Thymus (tissue), 11 donors: ENCODE measurements around the gene EP400. TPM values are rescaled to one million over a fixed set of nuclear protein-coding genes. Genes with fewer than 3 reads are reported as not detected.

Experiments
- DNase-seq, 9 donors: peaks; one replicate each; pipeline ENCODE4 v3.0.0-alpha.2; 2013; ENCODE audit warnings: low spot score in 9 of 9, low read depth in 6 of 9, missing footprints in 1 of 9
- H3K27ac ChIP-seq, 2 donors: one replicate each; pipeline ENCODE4 v1.5.1; 2013; ENCODE audit warnings: control low read depth in 1 of 2, low read depth in 1 of 2, low read length in 1 of 2, mild to moderate bottlenecking in 1 of 2, moderate library complexity in 1 of 2
- H3K27me3 ChIP-seq, 2 donors: one replicate each; pipeline ENCODE4 v1.5.1; 2013; ENCODE audit warnings: low read length in 1 of 2; ENCODE audit not compliant: control insufficient read depth in 2 of 2, insufficient read depth in 1 of 2
- H3K36me3 ChIP-seq, 2 donors: one replicate each; pipeline ENCODE4 v1.5.1; 2013; ENCODE audit warnings: low read length in 1 of 2, mild to moderate bottlenecking in 1 of 2, moderate library complexity in 1 of 2; ENCODE audit not compliant: control insufficient read depth in 2 of 2, insufficient read depth in 2 of 2
- H3K4me1 ChIP-seq, 2 donors: one replicate each; pipeline ENCODE4 v1.5.1; 2013; ENCODE audit warnings: low read length in 2 of 2; ENCODE audit not compliant: control insufficient read depth in 2 of 2, insufficient read depth in 2 of 2
- H3K4me3 ChIP-seq, 2 donors: one replicate each; pipeline ENCODE4 v1.5.1; 2013; ENCODE audit warnings: low read length in 2 of 2, control low read depth in 1 of 2, mild to moderate bottlenecking in 1 of 2
- H3K9me3 ChIP-seq, 2 donors: one replicate each; pipeline ENCODE4 v1.5.1; 2013; ENCODE audit warnings: low read length in 1 of 2, mild to moderate bottlenecking in 1 of 2; ENCODE audit not compliant: control insufficient read depth in 2 of 2, insufficient read depth in 1 of 2
- WGBS: extraction: QIAGEN DNeasy Blood & Tissue Kit; methylation state at CpG from one replicate; pipeline ENCODE4 v1.1.7; 2013; 5-methylcytosine and 5-hydroxymethylcytosine counted together
- polyA plus RNA-seq: library from polyadenylated mRNA; stranded (reverse); fragments of 200-250 nt; gene quantifications from one replicate; pipeline ENCODE4 v1.2.3, GENCODE V29; 2013
- total RNA-seq: library from RNA; stranded (reverse); fragments of 120-200 nt; gene quantifications from one replicate; pipeline ENCODE4 v1.2.4, GENCODE V29; 2013
- donor health status: healthy.

The EP400 gene
- total and polyA plus RNA-seq, 2 donors, result 4.6 to 28.9 TPM

DNA sequence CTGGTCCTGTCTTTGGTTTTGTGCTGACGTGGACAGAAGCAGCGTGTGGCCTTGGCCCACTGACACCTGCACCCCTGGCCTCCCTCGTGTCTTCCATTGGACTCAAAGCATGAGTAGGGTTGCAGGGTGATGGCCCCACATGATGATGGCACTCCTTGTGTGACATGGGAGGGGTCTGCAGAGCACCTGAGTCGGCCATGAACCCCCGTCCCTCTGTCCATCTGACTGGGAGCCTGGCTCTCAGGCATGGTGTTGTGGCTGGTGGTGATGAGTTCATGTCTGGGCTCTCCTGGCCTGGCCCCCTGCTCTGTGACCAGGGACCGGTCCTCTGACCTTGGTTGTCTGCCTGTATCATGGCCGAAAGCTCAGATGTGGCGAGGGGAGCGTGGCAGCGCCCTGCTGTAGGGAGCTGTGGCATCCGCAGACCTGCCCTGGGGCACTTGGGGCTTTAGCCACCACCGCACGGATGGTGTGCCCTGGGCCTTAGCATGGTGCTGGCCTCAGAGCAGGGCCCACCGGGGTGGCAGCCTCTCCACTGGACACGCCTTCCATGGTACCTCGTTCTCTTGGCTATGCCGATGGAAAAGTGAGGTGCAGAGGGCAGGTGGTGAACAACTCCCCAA lies 38.6 kb upstream of the EP400 start:
- 98% methylated on average over 17 of the region's 17 CpGs for WGBS
- H3K4me1 ChIP-seq, result peaks cover 0 to 5% of the 10 kb centered on the region in 2 donors
- H3K27ac ChIP-seq, result no peak overlapping the region
- H3K36me3 ChIP-seq, result peaks cover 78 to 95% of the 10 kb centered on the region in 2 donors
- H3K9me3 ChIP-seq, result no peaks in the 10 kb centered on the region
- DNase-seq, result no peak
- H3K4me3 ChIP-seq, result no peak overlapping the region
- H3K27me3 ChIP-seq, result no peaks in the 10 kb centered on the region

DNA sequence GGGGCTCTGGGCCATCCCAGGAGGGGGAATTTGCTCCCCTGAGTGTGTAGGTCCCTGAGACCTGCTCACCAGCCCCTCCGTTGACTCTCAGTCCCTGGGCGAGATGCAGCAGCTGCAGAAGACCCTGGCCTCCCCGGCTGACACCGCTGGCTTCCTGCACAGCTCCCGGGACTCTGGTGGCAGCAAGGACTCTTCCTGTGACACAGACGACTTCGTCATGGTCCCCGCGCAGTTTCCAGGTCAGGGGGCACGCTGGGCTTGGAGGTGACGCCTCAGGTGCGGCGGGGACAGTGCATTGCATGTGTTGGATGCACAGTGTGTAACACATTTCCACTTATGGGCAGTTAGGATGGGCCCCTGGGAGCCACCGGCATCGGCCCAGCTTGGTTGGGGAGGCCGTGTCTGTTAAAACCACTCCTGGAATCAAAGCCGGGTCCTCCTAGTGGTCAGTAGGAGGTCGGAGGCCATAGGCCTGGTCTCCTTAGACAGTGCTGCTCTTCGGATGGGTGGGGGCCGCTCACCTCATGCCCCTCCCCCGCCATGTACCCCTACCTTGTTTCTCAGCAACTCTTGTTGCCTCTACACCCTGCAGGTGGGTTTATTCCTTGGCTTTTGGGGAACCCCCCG lies 37.8 kb upstream of the EP400 start:
- no peak overlapping the region for H3K27ac ChIP-seq
- whole genome bisulfite sequencing, result 94% methylated on average over 22 of the region's 22 CpGs

GRCh38 chr12:131912518-131913274 lies 37.0 kb upstream of the EP400 start:
- Histone ChIP-seq H3K27me3 (no peaks in the 10 kb centered on the region), H3K27ac (no peak overlapping the region), H3K36me3 (peaks cover 81 to 92% of the 10 kb centered on the region in 2 donors), H3K4me3 (no peak overlapping the region), H3K4me1 (no peaks in the 10 kb centered on the region), H3K9me3 (no peaks in the 10 kb centered on the region)
- no peak for DNase-seq
- 94% methylated on average over 20 of the region's 20 CpGs for WGBS

More for the DNA sequence above, 37.8 kb upstream of the EP400 start:
- DNase-seq, result no peak
- no peaks in the 10 kb centered on the region for H3K9me3 ChIP-seq
- H3K36me3 ChIP-seq, result peaks cover 80 to 95% of the 10 kb centered on the region in 2 donors
- H3K4me1 ChIP-seq, result no peaks in the 10 kb centered on the region
- H3K4me3 ChIP-seq, result no peak overlapping the region
- H3K27me3 ChIP-seq, result no peaks in the 10 kb centered on the region

GRCh38 chr12:131913666-131914065 lies 36.1 kb upstream of the EP400 start:
- Histone ChIP-seq H3K36me3 (peaks cover 82 to 92% of the 10 kb centered on the region in 2 donors), H3K4me1 (no peaks in the 10 kb centered on the region), H3K27me3 (no peaks in the 10 kb centered on the region), H3K27ac (no peak overlapping the region), H3K9me3 (no peaks in the 10 kb centered on the region), H3K4me3 (no peak overlapping the region)
- DNase-seq, result no peak
- WGBS, result 97% methylated on average over 8 of the region's 8 CpGs

- H3K27ac ChIP-seq, result no peak overlapping the region
- H3K4me3 ChIP-seq, result no peak overlapping the region
- no peaks in the 10 kb centered on the region for H3K4me1 ChIP-seq
- H3K9me3 ChIP-seq, result no peaks in the 10 kb centered on the region
- DNase-seq, result no peak
- H3K27me3 ChIP-seq, result no peaks in the 10 kb centered on the region
- 99% methylated on average over 14 of the region's 14 CpGs for WGBS
- peaks cover 78 to 92% of the 10 kb centered on the region in 2 donors for H3K36me3 ChIP-seq
Observed at GRCh38 chr12:131914179-131914702, 35.5 kb upstream of the EP400 start.

GRCh38 chr12:131915000-131915689 lies 34.6 kb upstream of the EP400 start:
- no peak for DNase-seq
- Histone ChIP-seq H3K4me1 (no peaks in the 10 kb centered on the region), H3K36me3 (peaks cover 77 to 92% of the 10 kb centered on the region in 2 donors), H3K27me3 (no peaks in the 10 kb centered on the region), H3K9me3 (no peaks in the 10 kb centered on the region), H3K4me3 (no peak overlapping the region), H3K27ac (no peak overlapping the region)
- WGBS, result 98% methylated on average over 20 of the region's 20 CpGs

- Histone ChIP-seq H3K27ac (no peak overlapping the region), H3K9me3 (no peaks in the 10 kb centered on the region), H3K4me1 (no peaks in the 10 kb centered on the region), H3K36me3 (peaks cover 77 to 92% of the 10 kb centered on the region in 2 donors), H3K27me3 (no peaks in the 10 kb centered on the region), H3K4me3 (no peak overlapping the region)
- WGBS, result 98% methylated on average over 21 of the region's 21 CpGs
- DNase-seq, result no peak
Observed at GRCh38 chr12:131915823-131916222, 33.9 kb upstream of the EP400 start.

GRCh38 chr12:131916306-131917138 lies 33.2 kb upstream of the EP400 start:
- H3K36me3 ChIP-seq, result peaks cover 77 to 92% of the 10 kb centered on the region in 2 donors
- no peaks in the 10 kb centered on the region for H3K9me3 ChIP-seq
- H3K4me3 ChIP-seq, result no peak overlapping the region
- no peaks in the 10 kb centered on the region for H3K4me1 ChIP-seq
- DNase-seq, result no peak
- 97% methylated on average over 36 of the region's 36 CpGs for WGBS
- no peaks in the 10 kb centered on the region for H3K27me3 ChIP-seq
- H3K27ac ChIP-seq, result no peak overlapping the region
